Measurements from ENCODE around the gene POTEH.
"Not testable (repeated sequence)": the region's sequence is repeated elsewhere in the genome, so short reads cannot be mapped to it uniquely, and the experiment has no call there.

GRCh38 chr22:15749181-15749970, 59.5 kb downstream of the POTEH start:
- not testable (repeated sequence) for TF ChIP-seq CTCF (conservative IDR thresholded peaks at IDR 0.05; ENCODE audit: low read depth, low read length); EZH2 (IDR thresholded peaks at IDR 0.05; ENCODE audit: low read length, unreplicated experiment); EZH2phosphoT487 (IDR thresholded peaks at IDR 0.05; ENCODE audit: borderline replicate concordance, low read length)
